A172 (cell line): ENCODE data around the gene PDZD4. TPM values are rescaled to one million over a fixed set of nuclear protein-coding genes. Genes with fewer than 3 reads are reported as not detected.

Source experiments
- DNase-seq: peaks from one replicate; pipeline ENCODE4 v3.0.0-alpha.2; 2015; ENCODE audit warnings: low spot score
- total RNA-seq: library from RNA; depleted of rRNA; stranded (reverse); fragments of >200 nt; shearing (Covaris generic); gene quantifications from 2 replicates; pipeline ENCODE4 v1.2.3, GENCODE V29; 2014

Gene PDZD4
- total RNA-seq, 1 experiment from 2014 or later = 8.2 TPM

DNA sequence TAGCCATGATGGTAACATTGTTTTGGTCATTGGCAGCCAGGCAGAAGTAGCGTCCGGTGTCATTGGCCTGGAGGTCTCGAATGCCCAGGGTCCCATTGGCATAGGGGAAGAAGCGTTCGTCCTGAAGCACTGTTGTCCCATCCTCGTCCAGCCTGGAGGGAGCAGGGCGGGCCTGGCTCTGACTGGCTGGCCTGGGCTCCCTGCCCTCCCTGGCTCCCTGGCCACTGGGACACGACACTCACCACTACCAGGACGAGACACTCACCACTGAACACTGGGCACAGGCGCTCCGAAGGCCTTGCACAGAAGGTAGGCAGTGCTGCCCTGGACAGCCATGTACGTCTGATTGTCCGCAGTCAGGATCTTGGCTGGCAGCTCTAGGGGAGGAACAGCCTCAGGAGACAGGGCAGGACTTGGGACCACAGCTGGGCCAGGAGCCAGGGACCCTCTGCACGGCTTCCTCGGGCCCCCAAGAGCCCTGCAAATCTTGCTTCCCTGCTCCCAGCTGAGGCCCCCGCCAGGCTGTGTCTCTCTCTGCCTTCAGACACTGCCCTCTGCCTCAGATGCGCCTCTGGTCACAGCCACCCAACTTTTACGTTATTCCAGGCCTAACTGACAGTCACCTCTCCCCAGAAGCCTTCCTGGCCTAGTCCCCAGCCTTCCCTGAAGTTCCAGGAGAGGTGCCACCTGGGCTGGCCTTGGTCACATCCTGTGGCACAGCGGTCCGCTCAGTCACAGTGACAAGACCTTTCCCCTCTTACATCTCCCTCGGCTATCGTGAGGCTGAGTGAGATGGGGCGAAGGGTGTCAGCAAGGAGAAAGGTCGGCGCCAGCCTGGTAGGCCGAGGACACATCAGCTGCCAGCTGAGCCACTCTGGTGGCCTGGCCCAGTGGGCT lies 38.5 kb upstream of the PDZD4 start:
- no peak for DNase-seq

DNA sequence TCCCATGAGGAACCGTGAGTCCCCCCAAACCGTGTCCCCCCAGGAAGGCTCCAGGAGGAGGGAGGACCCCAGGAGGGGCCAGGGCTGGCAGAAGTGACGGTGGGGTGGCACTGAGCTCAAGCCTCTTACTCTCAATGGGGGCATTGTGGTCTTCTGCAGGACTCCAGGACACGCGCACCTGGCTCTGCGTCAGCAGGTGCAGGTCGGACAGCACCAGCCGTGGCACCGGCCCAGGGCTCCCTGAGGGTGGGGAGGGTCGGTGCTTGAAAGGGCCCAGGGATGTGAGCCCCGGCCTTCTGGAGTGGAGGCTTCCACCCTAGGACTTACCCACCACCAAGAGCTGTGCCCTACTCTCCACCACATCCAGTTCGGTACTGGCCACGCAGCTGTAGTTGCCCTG lies 37.3 kb upstream of the PDZD4 start:
- no peak for DNase-seq

DNA sequence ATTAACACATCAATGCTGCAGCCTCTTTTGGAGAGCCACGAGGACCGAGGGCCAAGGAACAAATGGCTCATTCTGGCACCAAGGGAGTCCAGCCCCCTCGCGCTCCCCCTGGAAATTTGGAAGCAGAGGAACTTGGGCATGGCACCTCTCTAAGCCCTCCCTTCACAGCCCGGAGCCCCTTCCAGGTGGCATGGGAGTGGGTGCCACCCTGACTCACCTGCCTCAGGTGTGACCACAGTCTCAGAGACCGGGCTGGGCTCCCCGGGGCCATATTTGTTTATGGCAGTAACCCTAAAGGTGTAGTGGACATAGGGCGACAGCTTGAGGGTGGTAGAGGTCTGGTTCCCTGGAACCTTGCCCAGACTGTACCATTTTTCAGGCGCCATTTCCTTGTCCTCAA lies 36.8 kb upstream of the PDZD4 start:
- no peak for DNase-seq

DNA sequence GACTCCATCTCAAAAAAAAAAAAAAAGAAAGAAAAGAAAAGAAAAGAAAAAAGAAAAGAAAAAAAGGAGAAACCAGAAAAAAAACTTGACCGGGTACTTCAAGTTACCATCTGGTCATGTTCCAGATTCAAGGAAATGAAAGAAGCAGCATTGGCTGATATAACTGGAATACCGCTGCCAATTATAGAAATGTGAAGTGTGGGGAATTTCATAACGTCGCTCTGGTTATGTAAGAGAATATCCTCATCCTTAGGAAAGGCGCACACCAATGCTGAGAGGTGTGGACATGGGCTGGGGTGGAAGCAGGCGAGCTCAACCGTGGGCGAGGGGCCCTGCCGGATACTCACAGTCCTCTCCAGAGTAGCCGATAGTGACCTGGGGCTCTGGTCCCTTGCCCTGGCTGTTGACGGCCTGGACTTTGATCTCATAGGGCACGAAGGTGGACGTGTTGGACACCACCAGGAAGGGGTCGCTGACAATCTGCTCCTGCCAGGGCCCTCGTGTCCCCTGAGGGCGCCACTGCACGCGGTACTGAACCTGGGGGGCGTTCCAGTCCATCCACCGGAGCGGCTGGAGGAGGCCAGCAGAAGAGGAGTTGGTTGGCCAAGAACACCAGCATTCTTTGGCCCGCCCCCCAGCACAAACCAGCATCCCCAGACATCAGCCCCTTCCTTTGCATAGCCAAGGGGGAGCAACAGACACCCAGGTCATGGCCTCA lies 36.1 kb upstream of the PDZD4 start:
- no peak for DNase-seq

DNA sequence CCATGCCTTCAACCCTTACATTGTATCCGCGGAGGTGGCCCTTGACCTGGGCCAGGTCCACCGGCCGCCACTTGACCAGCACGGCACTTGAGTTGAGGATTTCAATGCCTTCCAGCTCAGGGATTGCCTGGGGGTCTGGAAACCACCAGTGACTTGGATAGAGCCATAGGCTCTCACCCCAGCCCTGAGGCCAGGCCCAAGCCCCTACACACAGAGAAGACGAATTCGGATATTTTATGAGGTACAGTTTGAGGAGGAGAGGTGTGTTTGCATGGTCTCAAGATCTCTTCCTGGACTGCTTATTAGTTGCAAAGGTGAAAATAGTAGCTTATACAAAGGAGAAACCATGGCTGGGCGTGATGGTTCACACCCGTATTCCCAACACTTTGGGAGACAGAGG lies 35.3 kb upstream of the PDZD4 start:
- no peak for DNase-seq

DNA sequence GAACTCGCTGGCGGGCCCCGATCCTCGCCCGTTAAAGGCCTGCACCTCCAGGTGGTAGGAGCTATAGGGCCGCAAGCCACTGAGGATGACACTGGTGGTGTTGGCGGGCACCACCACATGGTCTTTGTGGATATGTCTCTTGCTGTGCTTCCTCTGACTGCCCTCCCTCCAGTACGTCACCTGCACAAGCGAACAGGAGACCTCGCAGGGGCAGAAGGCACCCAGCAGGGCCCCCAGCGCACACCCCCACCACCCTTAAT lies 34.9 kb upstream of the PDZD4 start:
- DNase-seq = no peak

DNA sequence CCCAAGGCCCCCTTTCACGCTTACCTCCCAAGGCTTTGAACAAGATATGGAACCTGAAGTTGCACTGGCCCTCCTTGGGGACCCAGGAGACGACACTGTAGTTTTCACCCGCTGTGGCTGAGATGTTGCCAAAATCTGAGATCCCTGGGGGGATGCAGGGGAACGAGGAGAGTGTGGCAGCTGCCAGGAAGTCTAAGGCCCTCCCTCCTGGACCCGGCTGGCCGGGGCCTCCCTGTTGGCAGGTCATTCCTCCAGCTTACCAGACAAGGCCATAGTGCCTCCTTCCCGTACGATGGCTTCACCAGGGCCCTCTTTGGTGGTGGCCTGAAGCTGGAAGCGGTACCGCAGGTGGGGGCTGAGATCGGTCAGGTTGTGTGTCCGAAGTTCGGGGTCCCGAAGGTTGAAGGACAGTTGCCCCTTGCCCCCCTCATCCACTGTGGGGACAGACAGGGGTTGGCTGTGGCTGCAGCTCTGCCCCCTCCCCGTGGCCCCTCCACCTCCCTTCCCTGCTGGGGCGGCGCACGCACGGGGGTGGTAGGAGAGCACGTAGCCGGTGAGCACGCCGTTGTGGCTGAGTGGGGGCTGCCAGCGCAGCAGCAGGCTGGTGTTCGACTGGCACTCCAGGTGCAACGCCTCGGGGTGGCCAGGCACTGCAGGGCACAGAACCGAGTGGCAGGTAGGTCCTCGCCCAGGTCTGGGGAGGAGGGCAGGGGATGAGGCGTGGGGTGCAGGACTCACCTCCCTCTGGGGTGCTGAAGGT lies 34.4 kb upstream of the PDZD4 start:
- no peak for DNase-seq

DNA sequence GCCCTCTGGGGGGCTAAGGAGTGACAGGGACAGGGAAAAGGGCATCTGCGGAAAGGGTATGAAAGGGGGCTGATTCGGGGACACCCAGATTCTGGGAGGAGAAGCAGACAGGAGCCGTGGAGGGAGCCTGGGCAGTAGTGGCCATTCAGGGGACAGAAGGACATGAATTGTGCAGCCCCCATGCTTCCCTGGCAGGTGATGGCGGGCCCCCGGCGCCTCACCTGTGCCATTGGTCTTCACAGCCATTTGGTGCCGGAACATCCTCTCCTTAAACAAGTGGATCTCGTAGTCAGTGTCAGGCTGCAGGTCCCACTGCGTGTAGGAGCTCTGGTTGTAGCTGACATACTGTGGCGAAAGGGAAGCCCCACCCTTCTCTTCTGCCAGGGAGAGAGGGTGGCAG lies 33.8 kb upstream of the PDZD4 start:
- no peak for DNase-seq

DNA sequence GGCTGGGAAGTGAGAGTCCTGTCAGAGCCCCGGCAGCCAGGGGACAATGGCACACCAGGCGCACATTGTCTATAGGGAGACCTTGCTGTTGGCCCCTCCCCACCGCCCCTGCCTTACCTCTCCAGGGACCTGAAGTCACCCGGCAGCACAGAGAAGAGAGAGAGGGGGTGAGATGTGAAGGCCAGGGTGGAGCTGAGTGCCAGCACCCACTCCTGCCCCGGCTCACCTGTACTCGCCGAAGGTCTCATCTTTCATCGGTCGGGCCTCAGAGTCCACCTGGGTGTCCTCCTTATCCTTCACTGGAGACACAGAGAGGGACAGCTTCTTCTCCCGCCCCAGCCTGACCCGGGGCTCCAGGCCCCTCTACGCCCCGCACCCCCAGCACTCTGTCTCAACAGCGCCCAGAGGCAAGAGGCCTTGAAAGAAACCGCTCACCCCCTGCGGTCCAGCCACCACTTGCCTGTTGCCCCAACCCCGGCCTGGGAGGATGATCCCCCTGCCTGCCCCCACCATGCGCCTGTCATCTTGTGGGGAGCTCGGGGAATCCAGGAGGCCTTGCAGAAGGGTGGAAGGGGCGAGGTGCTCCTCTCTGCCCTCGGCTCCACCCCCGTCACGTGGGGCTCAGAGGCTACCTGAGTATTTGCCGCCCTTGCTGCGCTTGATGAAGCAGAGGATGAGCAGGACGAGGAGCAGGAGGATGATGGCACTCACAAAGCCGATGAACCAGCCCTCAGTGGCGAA lies 33.1 kb upstream of the PDZD4 start:
- no peak for DNase-seq

DNA sequence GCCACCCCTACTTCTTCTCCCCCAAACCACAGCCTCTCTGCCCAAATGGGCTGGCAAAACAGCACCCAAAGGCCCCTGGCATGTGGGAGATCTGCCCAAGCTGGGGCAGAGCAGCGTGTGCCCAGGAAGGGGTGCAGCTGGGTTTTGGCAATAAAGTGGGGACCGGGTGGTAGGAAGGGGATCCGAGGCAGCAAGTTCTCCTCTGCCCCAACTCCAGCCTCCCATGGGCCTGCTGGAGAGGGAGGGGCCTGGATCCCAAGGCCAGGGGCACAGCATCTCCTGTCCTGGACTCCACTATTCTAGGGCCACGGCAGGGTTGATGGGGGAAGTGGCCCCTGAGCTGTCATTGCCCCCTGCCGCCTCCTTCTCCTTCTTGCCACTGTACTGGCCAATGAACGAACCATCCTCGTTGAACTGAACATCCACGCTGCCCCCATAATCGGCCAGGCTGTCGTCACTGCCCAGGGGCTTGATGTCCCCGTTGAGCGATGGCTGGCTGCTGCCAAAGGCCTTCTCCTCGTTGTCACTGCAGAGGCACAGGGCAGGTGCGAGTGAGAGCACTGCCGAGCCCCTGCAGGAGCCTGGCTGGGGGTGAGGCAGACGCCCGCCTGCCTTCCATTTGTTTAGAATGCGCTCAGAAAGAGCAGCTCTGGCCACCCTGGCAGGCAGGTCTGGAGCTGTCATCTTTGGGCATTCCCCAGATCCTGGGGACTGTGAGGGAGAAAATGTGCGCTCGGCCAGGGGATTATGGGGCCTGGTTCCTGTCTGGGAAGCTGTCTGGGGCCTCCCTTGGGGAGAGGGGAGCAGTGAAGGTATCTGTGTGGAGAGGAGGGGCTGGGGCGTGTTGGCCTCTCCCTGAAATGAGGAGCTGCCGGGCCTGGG lies 32.3 kb upstream of the PDZD4 start:
- DNase-seq = no peak

DNA sequence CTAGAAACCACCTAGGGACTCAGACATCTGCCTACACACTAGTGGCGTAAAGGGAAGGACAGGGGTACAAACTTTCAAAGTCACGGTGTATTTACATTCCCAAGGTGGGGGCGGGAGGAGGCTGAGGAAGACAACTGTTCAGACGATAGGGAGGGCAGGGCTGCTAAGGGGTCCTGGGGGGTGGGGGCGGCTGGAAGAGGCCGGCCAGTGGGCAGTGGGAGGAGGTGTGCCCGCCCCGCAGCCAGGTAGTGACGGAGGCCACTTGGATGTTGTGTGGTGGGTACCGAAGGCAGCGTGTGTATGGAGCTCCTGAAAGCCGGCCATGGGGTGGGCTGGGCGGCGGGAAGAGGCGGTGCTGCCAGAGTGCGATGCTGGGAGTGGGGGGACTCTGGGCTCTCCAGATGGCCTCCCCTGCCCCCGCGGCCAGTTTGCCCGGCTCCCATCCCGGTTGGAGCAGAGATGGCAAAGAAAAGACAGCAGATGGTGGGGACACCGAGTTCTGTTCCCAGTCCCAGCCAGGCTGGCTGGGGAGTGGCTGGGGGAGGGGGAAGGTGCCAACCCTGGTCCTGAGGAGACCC lies 31.5 kb upstream of the PDZD4 start:
- no peak for DNase-seq

DNA sequence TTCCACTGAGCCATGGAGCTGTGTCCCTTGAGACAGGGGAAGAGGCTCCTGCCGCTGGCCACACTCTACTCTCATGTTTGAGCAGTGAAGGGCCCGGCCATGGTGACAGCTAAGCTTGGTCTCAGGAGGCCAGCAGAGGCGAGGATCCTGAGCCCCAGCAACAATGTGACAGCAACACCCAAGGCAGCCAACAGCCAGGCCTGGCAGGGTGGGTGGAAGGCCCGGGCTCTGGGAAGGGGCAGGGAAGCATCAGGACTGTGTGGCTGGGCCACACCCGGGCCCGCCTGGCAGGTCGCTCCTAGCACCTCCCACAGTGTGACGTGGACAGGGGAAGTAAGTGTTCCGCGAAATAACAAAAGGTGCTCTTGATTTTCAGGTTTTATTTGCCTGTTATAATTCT lies 30.8 kb upstream of the PDZD4 start:
- DNase-seq = no peak

DNA sequence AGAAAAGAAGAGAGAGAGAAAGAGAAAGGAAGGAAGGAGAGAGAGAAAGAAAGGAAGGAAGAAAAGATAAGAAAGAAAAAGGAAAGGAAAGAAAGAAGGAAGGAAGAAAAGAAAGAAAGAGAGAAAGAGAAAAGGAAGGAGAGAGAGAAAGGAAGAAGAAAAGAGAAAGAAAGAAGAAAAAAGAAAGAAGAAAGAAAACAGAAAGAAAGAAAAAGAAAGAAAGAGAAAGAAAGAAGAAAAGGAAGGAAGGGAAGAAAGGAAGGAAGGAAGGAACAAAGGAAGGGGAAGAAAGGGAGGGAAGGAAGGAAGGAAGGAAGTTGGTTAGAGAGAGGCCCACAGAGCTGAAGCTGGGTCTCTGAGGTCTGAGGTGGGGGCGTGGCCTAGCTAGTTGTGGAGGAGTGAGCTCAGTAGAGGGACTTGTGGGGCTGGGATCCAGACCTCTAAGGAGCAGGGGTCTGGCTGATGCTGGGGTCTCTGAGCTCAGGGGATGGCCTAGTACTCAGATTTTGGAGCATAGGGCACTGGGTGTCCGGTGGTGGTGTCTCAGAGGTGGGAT lies 27.1 kb upstream of the PDZD4 start:
- DNase-seq = no peak

DNA sequence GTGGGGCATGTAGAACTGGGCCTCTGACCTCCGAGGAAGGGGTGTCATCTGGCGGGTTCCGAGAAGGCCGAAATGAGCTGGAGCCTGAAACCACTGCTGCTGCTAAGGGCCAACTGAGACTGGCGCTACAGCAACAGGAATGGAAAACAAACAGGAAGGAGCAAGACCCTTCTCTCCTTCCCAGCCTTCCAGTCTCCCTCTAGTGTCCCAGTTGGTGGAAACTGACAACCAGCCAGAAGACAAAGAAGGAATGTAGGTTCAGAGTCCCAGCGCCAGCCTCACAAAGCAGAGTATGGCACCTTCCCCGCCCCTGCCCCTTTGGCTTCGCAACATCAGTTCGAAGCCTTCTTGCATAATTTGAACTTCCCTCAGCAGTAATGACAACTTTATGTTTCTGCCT lies 24.4 kb upstream of the PDZD4 start:
- DNase-seq = no peak

DNA sequence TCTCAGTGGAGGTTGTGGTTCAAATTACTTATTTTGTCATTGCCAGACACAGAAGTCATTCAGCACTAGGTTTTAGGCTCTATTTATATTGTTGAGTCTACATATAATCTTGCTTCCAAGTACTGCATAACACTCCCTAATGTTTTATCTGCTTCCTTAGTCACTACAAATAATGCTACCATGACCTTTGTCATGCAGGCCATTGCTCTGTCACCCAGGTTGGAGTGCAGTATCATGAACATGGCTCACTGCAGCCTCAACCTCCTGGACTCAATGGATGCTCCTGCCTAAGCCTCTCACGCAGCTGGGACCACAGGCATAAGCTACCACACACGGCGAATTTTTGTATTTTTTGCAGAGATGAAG lies 23.5 kb upstream of the PDZD4 start:
- no peak for DNase-seq

DNA sequence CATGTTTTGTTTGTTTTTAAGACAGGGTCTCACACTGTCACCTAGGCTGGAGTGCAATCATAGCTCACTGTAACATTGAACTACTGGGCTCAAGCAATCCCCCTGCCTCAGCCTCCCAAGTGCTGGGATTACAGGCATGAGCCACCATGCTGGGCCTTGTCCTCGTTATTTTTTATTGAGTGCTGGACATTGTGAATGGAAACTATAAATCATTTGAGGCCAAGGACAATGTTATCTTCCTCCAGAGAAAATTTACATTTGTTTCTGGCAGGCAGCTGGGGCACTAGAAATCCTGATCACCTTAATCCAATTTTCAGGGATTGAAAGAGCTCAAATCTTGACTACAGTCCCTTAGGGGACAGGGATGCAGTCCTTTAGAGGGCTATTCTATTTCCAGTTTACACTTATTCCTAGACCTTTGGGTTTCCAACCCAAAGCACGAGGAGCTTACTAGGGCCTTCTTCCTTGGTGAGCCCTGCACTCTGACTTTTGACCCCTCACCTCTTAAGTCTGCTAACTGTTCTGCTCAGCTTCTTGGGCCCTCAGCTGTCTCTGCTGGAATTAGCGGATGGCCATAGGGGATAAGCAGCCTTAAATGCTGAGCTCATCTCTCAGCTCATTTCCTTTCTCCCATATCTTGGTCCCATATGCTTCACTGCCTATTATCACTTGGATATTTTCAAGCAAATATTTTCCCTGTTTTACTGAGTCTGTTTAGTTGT lies 23.0 kb upstream of the PDZD4 start:
- no peak for DNase-seq

DNA sequence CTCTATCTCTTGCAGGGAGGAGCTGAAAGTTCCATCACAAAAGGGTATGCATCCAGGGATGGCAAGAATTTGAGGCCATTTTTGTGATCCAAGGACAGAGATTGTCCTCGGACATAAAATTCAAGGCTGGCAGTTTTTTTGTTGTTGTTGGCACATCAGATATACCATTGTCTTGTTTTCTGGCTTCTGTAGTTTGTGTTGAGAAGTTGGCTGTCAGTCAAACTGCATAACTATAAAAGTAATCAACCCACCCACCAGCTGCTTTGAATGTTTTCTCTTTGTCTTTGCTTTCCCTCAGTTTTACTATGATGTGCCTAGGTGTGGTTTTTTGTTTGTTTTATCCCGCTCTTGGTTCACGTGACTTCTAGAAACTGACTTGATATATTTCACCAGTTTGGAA lies 21.6 kb upstream of the PDZD4 start:
- no peak for DNase-seq

DNA sequence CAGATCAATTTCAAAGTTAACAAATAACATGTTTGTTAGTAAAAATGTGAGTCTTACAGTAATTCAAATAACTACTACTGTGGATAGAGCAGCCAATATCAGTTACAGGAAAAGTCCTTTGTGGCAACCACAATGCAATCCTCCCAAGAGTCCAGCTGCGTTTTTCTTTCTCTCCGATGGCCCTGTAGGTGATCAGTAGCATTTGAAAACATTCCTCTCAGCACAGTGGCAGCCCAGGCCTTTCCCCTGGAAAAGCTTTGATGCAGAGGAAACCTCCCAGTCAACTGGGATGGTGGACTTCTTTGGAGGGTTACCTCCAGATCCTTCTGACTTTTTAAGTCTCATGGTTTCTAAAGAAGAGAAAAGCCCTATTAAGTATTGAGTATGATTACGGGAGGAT lies 18.0 kb upstream of the PDZD4 start:
- DNase-seq = no peak

DNA sequence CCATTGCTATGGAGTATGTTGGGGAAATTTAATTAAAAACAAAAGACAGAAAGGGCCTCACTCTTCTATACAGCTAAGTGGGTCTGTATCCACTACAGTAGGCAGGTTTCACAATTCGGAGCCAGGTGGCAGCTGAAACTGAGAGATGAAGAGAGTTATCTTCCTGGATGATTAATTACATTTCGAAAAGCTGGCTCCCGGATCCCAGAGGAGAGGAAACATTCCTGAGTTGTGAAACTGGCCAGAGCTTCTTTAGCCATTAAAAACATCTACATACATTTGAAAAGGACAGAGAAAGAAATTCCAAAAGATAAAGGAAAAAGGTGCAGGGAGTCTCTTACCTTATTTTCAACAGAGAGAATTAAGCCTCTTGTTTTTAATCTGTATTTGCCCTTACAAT lies 15.5 kb upstream of the PDZD4 start:
- peak; percentile 22 for DNase-seq

DNA sequence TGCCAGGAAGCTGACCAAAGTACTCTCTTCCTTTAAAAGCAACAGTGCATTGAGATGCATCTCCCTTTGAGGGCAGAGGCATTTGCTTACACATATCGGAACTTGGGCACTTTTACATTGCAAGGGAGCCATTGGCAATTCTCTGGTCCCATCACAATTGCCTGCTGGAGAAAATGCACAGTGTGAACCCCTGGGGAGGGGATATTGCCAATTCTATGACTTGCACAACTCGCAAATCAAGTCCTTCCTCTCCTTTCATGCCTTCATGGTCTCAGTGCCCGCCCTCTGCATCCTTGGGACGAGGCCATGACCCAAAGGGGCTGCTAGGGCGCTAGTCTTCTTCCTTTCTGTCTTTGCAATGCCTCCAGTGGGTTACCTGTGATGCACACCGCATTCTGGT lies 14.9 kb upstream of the PDZD4 start:
- no peak for DNase-seq
